ENCODE measurements around the gene DIAPH3.

DNA sequence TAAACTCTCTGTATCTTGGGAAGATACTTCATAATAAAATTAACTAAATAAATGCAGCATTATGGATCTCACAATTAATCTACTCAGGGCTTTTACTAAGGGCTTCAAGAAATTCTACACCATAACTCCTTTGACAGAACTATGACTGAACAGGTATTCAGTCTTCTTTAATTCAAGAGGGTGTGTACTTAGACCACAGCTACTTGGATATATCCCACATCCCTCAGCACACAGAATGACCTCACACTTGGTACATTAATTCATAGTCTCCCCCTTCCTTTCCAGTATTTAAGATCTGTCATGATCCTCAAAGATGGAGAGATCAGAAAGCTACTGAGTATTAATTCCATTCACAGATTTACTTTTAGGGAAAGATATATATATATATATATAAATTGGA lies 11.6 kb downstream of the DIAPH3 start:
- TF ChIP-seq, protein P1, sequence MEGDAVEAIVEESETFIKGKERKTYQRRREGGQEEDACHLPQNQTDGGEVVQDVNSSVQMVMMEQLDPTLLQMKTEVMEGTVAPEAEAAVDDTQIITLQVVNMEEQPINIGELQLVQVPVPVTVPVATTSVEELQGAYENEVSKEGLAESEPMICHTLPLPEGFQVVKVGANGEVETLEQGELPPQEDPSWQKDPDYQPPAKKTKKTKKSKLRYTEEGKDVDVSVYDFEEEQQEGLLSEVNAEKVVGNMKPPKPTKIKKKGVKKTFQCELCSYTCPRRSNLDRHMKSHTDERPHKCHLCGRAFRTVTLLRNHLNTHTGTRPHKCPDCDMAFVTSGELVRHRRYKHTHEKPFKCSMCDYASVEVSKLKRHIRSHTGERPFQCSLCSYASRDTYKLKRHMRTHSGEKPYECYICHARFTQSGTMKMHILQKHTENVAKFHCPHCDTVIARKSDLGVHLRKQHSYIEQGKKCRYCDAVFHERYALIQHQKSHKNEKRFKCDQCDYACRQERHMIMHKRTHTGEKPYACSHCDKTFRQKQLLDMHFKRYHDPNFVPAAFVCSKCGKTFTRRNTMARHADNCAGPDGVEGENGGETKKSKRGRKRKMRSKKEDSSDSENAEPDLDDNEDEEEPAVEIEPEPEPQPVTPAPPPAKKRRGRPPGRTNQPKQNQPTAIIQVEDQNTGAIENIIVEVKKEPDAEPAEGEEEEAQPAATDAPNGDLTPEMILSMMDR (IDR thresholded peaks at IDR 0.05), result no peak
- TF ChIP-seq POLR2A (IDR thresholded peaks at IDR 0.05) (no peak), POLR2AphosphoS5 (IDR thresholded peaks at IDR 0.05) (no peak)

Data from sigmoid colon (tissue), 4 donors.